Measurements from ENCODE around the gene RHOBTB3. TPM values are rescaled to one million over a fixed set of nuclear protein-coding genes. Genes with fewer than 3 reads are reported as not detected.
A peak's percentile ranks its signal among the peaks of the same experiment; 100 is the strongest.

Gene RHOBTB3
- total RNA-seq, 2 donors from 2014 or later = 432 to 444 TPM

DNA sequence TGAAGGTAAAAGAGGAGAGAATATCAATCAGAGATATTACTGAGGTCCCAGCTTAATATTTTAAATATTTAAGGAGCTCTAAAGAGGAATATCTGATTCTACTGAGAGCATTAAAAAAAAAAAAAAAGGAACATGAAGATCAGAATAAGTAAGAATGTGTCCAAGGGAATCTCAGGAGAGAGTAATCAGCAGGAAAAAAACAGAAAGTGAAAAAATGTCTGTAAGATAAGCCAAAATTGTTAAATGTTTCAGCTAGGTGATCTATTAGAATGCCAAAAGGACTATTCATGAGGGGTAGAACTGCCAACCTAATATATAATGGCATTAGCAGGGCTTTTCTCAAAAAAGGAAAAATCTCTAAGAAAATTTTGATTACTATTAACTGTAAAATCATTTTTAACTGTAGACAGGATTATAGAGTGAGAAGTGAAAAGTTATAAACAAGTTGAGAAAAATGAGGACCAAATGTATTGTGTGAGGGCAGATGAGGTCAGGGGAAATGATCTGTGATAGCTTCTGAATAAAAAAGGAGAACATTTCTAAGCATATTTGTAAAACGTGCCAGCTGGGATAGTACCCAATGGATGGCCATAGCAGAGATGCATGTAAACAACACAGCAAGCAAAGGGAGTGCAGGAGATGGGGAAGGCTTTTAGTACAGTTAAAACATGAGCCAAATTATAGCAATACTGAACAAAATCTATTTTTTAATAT, 9.4 kb upstream of the RHOBTB3 start:
- 75 to 96% methylated on average over 1 of the region's 1 CpG for WGBS, 2 experiments (ENCODE audit: insufficient coverage in 1 of 2, insufficient read length in 1 of 2)
- no peaks in the 10 kb centered on the region for H3K36me3 Mint-ChIP-seq (ENCODE audit: low read depth)
- H3K27me3 Mint-ChIP-seq (ENCODE audit: insufficient read depth) = no peaks in the 10 kb centered on the region
- Histone ChIP-seq H3K27me3 (ENCODE audit: control insufficient read depth, insufficient read depth, low read length, poor library complexity, severe bottlenecking) (no peaks in the 10 kb centered on the region), H3K36me3 (ENCODE audit: control insufficient read depth, insufficient read depth, low read length) (peaks cover 70% of the 10 kb centered on the region), H3K9me3 (ENCODE audit: control insufficient read depth, low read length) (no peaks in the 10 kb centered on the region), H3K4me1 (ENCODE audit: control insufficient read depth, insufficient read depth, low read length) (peaks cover 5% of the 10 kb centered on the region), H3K9ac (ENCODE audit: extremely low read depth, low read length, poor library complexity, severe bottlenecking) (no peak overlapping the region), H3K4me3 (ENCODE audit: low read length) (no peak overlapping the region), H3K27ac (ENCODE audit: low read depth, low read length) (no peak overlapping the region)
- TF ChIP-seq, protein P1, sequence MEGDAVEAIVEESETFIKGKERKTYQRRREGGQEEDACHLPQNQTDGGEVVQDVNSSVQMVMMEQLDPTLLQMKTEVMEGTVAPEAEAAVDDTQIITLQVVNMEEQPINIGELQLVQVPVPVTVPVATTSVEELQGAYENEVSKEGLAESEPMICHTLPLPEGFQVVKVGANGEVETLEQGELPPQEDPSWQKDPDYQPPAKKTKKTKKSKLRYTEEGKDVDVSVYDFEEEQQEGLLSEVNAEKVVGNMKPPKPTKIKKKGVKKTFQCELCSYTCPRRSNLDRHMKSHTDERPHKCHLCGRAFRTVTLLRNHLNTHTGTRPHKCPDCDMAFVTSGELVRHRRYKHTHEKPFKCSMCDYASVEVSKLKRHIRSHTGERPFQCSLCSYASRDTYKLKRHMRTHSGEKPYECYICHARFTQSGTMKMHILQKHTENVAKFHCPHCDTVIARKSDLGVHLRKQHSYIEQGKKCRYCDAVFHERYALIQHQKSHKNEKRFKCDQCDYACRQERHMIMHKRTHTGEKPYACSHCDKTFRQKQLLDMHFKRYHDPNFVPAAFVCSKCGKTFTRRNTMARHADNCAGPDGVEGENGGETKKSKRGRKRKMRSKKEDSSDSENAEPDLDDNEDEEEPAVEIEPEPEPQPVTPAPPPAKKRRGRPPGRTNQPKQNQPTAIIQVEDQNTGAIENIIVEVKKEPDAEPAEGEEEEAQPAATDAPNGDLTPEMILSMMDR (conservative IDR thresholded peaks at IDR 0.05) = no peak
- DNase-seq = no peak
- no peak overlapping the region for H3K4me3 Mint-ChIP-seq
- H3K4me1 Mint-ChIP-seq = peaks cover 31% of the 10 kb centered on the region
- H3K9me3 Mint-ChIP-seq = no peaks in the 10 kb centered on the region
- no peak overlapping the region for H3K27ac Mint-ChIP-seq

DNA sequence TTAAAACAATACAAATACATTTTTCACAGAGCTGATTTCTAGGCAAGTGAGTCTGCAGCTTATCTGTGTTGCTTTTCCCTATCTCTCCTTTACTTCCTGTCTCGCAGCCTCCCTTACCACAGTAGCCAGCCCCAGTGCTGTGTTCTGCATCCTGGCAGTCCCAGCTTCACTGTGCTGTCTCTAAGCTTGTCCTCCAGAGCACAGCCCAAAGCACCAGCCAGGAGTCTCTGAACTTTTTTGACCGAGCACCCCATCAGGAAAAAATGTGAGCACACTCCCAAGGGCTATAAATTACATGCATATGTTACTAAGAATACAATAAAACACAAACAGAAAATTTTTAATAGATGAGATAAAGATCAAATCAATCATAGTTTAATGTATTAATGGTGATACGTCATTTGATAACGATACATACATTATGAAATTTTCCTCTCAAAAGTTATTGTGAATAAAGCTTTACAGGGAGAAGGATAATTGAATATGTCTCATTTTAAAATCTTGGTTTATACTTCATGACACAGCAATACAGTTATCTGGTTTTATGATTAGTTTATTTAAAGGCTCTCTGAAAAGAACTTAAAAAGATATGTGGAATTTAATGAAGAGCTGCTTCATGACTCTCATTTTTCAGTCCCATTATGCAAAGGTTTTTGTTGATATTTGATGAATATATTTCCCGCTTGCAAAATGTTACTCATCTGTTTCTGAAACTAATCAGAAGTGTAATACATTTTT, 7.3 kb upstream of the RHOBTB3 start:
- Mint-ChIP-seq H3K4me1 (peaks cover 50% of the 10 kb centered on the region), H3K27ac (peak overlapping the region; percentile 48), H3K4me3 (no peak overlapping the region), H3K9me3 (no peaks in the 10 kb centered on the region), H3K36me3 (ENCODE audit: low read depth) (no peaks in the 10 kb centered on the region), H3K27me3 (ENCODE audit: insufficient read depth) (no peaks in the 10 kb centered on the region)
- Histone ChIP-seq H3K4me1 (ENCODE audit: control insufficient read depth, insufficient read depth, low read length) (peaks cover 4% of the 10 kb centered on the region), H3K9me3 (ENCODE audit: control insufficient read depth, low read length) (no peaks in the 10 kb centered on the region), H3K4me3 (ENCODE audit: low read length) (no peak overlapping the region), H3K9ac (ENCODE audit: extremely low read depth, low read length, poor library complexity, severe bottlenecking) (no peak overlapping the region), H3K36me3 (ENCODE audit: control insufficient read depth, insufficient read depth, low read length) (peaks cover 70% of the 10 kb centered on the region), H3K27ac (ENCODE audit: low read depth, low read length) (no peak overlapping the region), H3K27me3 (ENCODE audit: control insufficient read depth, insufficient read depth, low read length, poor library complexity, severe bottlenecking) (no peaks in the 10 kb centered on the region)
- WGBS, 2 experiments (ENCODE audit: insufficient coverage in 1 of 2, insufficient read length in 1 of 2) = 50 to 59% methylated on average over 1 to 3 of the region's 5 CpGs
- TF ChIP-seq, protein P1 (conservative IDR thresholded peaks at IDR 0.05) = no peak
- DNase-seq = peak; percentile 77

DNA sequence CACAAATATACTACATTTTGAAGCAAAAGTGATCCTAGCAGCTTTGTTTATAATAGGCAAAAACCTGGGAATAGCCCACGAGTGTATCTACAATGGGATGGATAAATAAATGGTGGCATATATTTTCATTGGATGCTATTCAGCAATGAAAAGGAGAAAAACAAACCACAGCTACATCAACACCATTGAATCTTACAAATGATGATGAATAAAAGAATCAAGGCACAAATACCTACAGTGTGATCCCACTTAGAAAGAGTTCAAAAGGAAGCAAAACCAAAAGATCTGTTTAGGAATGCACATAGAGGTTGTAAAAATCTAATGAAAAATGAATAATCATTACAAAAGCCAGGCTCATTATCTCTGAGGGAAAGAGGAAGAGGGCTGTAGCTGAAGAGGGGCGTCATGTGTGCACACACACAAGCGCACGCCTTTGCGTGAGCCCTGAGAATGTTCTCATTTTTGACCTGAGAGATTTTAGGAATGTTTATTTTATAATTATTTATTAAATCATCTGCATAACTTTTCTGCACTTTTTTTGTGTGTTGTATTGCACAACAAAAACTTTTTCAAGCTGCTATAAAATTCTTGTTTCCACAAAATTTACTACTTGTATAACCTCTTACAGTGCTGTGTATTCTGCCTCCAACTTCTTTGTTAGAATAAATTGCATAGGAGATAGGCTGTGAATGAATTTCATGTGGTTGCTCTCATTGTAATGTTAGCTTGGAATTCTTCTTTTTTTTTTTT, 5.9 kb upstream of the RHOBTB3 start:
- no peaks in the 10 kb centered on the region for H3K27me3 Mint-ChIP-seq (ENCODE audit: insufficient read depth)
- WGBS, 2 experiments (ENCODE audit: insufficient coverage in 1 of 2, insufficient read length in 1 of 2) = 83 to 90% methylated on average over 1 to 5 of the region's 5 CpGs
- H3K4me1 Mint-ChIP-seq = peaks cover 58% of the 10 kb centered on the region
- no peak overlapping the region for H3K27ac Mint-ChIP-seq
- Histone ChIP-seq H3K27ac (ENCODE audit: low read depth, low read length) (no peak overlapping the region), H3K27me3 (ENCODE audit: control insufficient read depth, insufficient read depth, low read length, poor library complexity, severe bottlenecking) (no peaks in the 10 kb centered on the region), H3K9ac (ENCODE audit: extremely low read depth, low read length, poor library complexity, severe bottlenecking) (no peak overlapping the region), H3K9me3 (ENCODE audit: control insufficient read depth, low read length) (no peaks in the 10 kb centered on the region), H3K4me1 (ENCODE audit: control insufficient read depth, insufficient read depth, low read length) (peaks cover 4% of the 10 kb centered on the region), H3K4me3 (ENCODE audit: low read length) (no peak overlapping the region), H3K36me3 (ENCODE audit: control insufficient read depth, insufficient read depth, low read length) (peaks cover 59% of the 10 kb centered on the region)
- H3K9me3 Mint-ChIP-seq = no peaks in the 10 kb centered on the region
- no peaks in the 10 kb centered on the region for H3K36me3 Mint-ChIP-seq (ENCODE audit: low read depth)
- TF ChIP-seq, protein P1 (conservative IDR thresholded peaks at IDR 0.05) = no peak
- DNase-seq = no peak
- H3K4me3 Mint-ChIP-seq = no peak overlapping the region

All from endodermal cell (in vitro differentiated cells).